B cell (primary cell): ENCODE data around the gene LATS2. TPM values are rescaled to one million over a fixed set of nuclear protein-coding genes. Genes with fewer than 3 reads are reported as not detected.

Experiments used
- ATAC-seq: fragments of 200-7000 bp; cut with Tn5 transposase; one replicate; pipeline ENCODE4 v1.10.0; 2021; ENCODE audit warnings: low read depth, mild to moderate bottlenecking, moderate number of reproducible peaks, moderate library complexity
- CTCF ChIA-PET: fragments of 350-600 bp; sonication (Branson Sonifier 250); formaldehyde crosslinking; loops from one replicate; lab custom pipeline; 2021; ENCODE audit warnings: antibody characterized with exemption, inconsistent platforms; lab: Charles Lee
- POLR2A ChIA-PET: fragments of 350-600 bp; sonication (Branson Sonifier 250); formaldehyde crosslinking; loops from one replicate; lab custom pipeline; 2021; ENCODE audit warnings: antibody characterized with exemption; lab: Charles Lee
- DNase-seq: peaks from one replicate; pipeline ENCODE4 v3.0.0; 2013
- H2AFZ ChIP-seq: 2 replicates; pipeline ENCODE4 v1.6.1; 2012; ENCODE audit warnings: mild to moderate bottlenecking, low read depth, low read length; ENCODE audit not compliant: insufficient read depth, poor library complexity, severe bottlenecking
- H3K27ac ChIP-seq, 2 donors: 1 replicate in 1 of 2; 2 replicates in 1 of 2; pipeline ENCODE4 v1.5.1; 2012 to 2013; ENCODE audit warnings: low read length in 2 of 2, mild to moderate bottlenecking in 2 of 2, moderate library complexity in 1 of 2
- H3K27me3 ChIP-seq, 4 experiments: fragments of 200-600 bp in 1 of 4; sonication (generic) in 1 of 4; replicated peaks in 1 of 4; 1 replicate in 2 of 4; 2 replicates in 2 of 4; pipeline versions ENCODE4 v1.6.1 to v1.7.0; 2013 to 2016; ENCODE audit warnings: low read length in 3 of 4, mild to moderate bottlenecking in 2 of 4, mixed read lengths in 1 of 4, moderate library complexity in 1 of 4; ENCODE audit not compliant: insufficient read depth in 4 of 4, control insufficient read depth in 3 of 4; ENCODE audit errors: control extremely low read depth in 1 of 4
- H3K36me3 ChIP-seq, 2 experiments: replicated peaks in 1 of 2; 1 replicate in 1 of 2; 2 replicates in 1 of 2; pipeline versions ENCODE4 v1.6.1 to v1.7.1; 2013; ENCODE audit warnings: low read length in 1 of 2; ENCODE audit not compliant: insufficient read depth in 2 of 2, control insufficient read depth in 1 of 2; ENCODE audit errors: control extremely low read depth in 1 of 2, extremely low read depth in 1 of 2
- H3K4me1 ChIP-seq, 2 donors: fragments of 200-600 bp in 1 of 2; sonication (generic) in 1 of 2; 1 replicate in 1 of 2; 2 replicates in 1 of 2; pipeline versions ENCODE4 v1.5.1 to v1.6.1; 2013 to 2017; ENCODE audit warnings: low read length in 2 of 2; ENCODE audit not compliant: control insufficient read depth in 2 of 2, insufficient read depth in 2 of 2
- H3K4me2 ChIP-seq: replicated peaks from 2 replicates; pipeline ENCODE3; 2012; ENCODE audit warnings: mild to moderate bottlenecking, low read depth, low read length; ENCODE audit not compliant: poor library complexity, severe bottlenecking
- H3K4me3 ChIP-seq, 5 experiments: fragments of 200-600 bp in 1 of 5; sonication (generic) in 1 of 5; 1 replicate in 3 of 5; 2 replicates in 2 of 5; pipeline versions ENCODE4 v1.5.1 to v1.7.0; 2011 to 2016; ENCODE audit warnings: low read length in 4 of 5, mild to moderate bottlenecking in 4 of 5, low read depth in 2 of 5, control low read depth in 1 of 5, moderate library complexity in 1 of 5; ENCODE audit not compliant: insufficient read depth in 1 of 5; ENCODE audit errors: control extremely low read depth in 1 of 5, extremely low read depth in 1 of 5
- H3K79me2 ChIP-seq: fragments of 200-600 bp; sonication (generic); one replicate; pipeline ENCODE4 v1.6.0; 2016; ENCODE audit warnings: low read length; ENCODE audit not compliant: control insufficient read depth, insufficient read depth
- H3K9ac ChIP-seq: fragments of 200-600 bp; sonication (generic); 2 replicates; pipeline ENCODE4 v1.6.1; 2017; ENCODE audit warnings: mild to moderate bottlenecking, low read length, moderate library complexity
- H3K9me3 ChIP-seq, 3 donors: one replicate each; pipeline versions ENCODE4 v1.6.1 to v1.7.1; 2013; ENCODE audit warnings: low read length in 2 of 3; ENCODE audit not compliant: control insufficient read depth in 2 of 3, insufficient read depth in 1 of 3; ENCODE audit errors: control extremely low read depth in 1 of 3
- H4K20me1 ChIP-seq: 2 replicates; pipeline ENCODE4 v1.6.0; 2012; ENCODE audit warnings: mild to moderate bottlenecking, low read length; ENCODE audit not compliant: insufficient read depth, control insufficient read depth, poor library complexity, severe bottlenecking
- H3K27ac Mint-ChIP-seq: one replicate; pipeline ENCODE4 v1.8.0; 2021; ENCODE audit warnings: mixed read lengths
- H3K27me3 Mint-ChIP-seq: one replicate; pipeline ENCODE4 v1.8.0; 2021; ENCODE audit warnings: mixed read lengths
- H3K4me1 Mint-ChIP-seq: one replicate; pipeline ENCODE4 v1.8.0; 2021; ENCODE audit warnings: mixed read lengths
- H3K4me3 Mint-ChIP-seq: one replicate; pipeline ENCODE4 v1.8.0; 2021; ENCODE audit warnings: mixed read lengths
- H3K9me3 Mint-ChIP-seq: one replicate; pipeline ENCODE4 v1.8.0; 2022; ENCODE audit warnings: mixed read lengths; ENCODE audit not compliant: insufficient read depth
- CTCF ChIP-seq: fragments of 200-600 bp; IDR thresholded peaks from one replicate; pipeline ENCODE4 v1.8.0; 2022; ENCODE audit warnings: antibody characterized with exemption, mild to moderate bottlenecking
- EZH2 ChIP-seq: IDR thresholded peaks from 2 replicates; pipeline ENCODE4 v1.6.1; 2012; ENCODE audit warnings: borderline replicate concordance, low read depth, mild to moderate bottlenecking, moderate library complexity, low read length; ENCODE audit not compliant: insufficient read depth, poor library complexity, severe bottlenecking
- WGBS: methylation state at CpG from one replicate; pipeline ENCODE4 v1.1.5; 2013; ENCODE audit warnings: missing lambda C conversion rate; ENCODE audit not compliant: insufficient coverage; 5-methylcytosine and 5-hydroxymethylcytosine counted together
- intact Hi-C: fragments of 100-400 bp; cut with micrococcal nuclease; formaldehyde crosslinking; loops from one replicate; pipeline ENCODE4 v1.10.0; 2022
- polyA plus RNA-seq: library from polyadenylated mRNA; depleted of rRNA; stranded (reverse); fragments of >200 nt; gene quantifications from 2 replicates; pipeline ENCODE4 v1.2.3, GENCODE V29; 2012
- total RNA-seq, 2 donors: library from RNA; stranded (reverse); fragments of 120-200 nt in 1 of 2; gene quantifications; 1 replicate in 1 of 2; 2 replicates in 1 of 2; pipeline versions ENCODE4 v1.2.3 to v1.2.4, GENCODE V29; 2013 to 2022

Gene LATS2
- total and polyA plus RNA-seq, 2 donors (not counting 1 experiment from before 2014, with no cell fraction given) = 1.9 to 2.7 TPM

- TF ChIP-seq EZH2 (no peak), CTCF (no peak)
- Mint-ChIP-seq H3K4me1 (no peaks in the 10 kb centered on the region), H3K4me3 (no peak overlapping the region), H3K27me3 (no peaks in the 10 kb centered on the region), H3K27ac (no peak overlapping the region), H3K9me3 (no peaks in the 10 kb centered on the region)
- peaks cover 0 to 2% of the 10 kb centered on the region in 2 experiments for H3K36me3 ChIP-seq
- DNase-seq (no peak), ATAC-seq (no peak)
- H4K20me1 ChIP-seq = no peaks in the 10 kb centered on the region
- H2AFZ ChIP-seq = no peak overlapping the region
- WGBS = 69% methylated on average over 4 of the region's 5 CpGs
- no peaks in the 10 kb centered on the region for H3K9me3 ChIP-seq
- intact Hi-C loops = no loop called here
- no peaks in the 10 kb centered on the region for H3K79me2 ChIP-seq
- no peak overlapping the region for H3K4me2 ChIP-seq
- H3K9ac ChIP-seq = no peak overlapping the region
- no peaks in the 10 kb centered on the region for H3K4me1 ChIP-seq
- ChIA-PET CTCF (no interaction called here), POLR2A (no interaction called here)
- H3K27me3 ChIP-seq = no peaks in the 10 kb centered on the region
- H3K4me3 ChIP-seq = no peak overlapping the region
- no peak overlapping the region for H3K27ac ChIP-seq
These were observed 41.2 kb downstream of the LATS2 start for GRCh38 chr13:21020176-21020575.

- no peaks in the 10 kb centered on the region for H3K9me3 Mint-ChIP-seq
- no peak for TF ChIP-seq CTCF
- intact Hi-C loops = no loop called here
- DNase-seq (no peak), ATAC-seq (no peak)
- no peak overlapping the region for H3K9ac ChIP-seq
- no peaks in the 10 kb centered on the region for H4K20me1 ChIP-seq
- H3K27ac ChIP-seq = no peak overlapping the region
- WGBS = 89% methylated on average over 3 of the region's 4 CpGs
- no peak overlapping the region for H3K27ac Mint-ChIP-seq
- H3K4me3 ChIP-seq = no peak overlapping the region
- H3K27me3 Mint-ChIP-seq = no peaks in the 10 kb centered on the region
- no peaks in the 10 kb centered on the region for H3K4me1 ChIP-seq
- no peaks in the 10 kb centered on the region for H3K79me2 ChIP-seq
- no peak overlapping the region for H3K4me3 Mint-ChIP-seq
- POLR2A ChIA-PET = no interaction called here
- H3K4me1 Mint-ChIP-seq = no peaks in the 10 kb centered on the region
- peaks cover 0 to 2% of the 10 kb centered on the region in 2 experiments for H3K36me3 ChIP-seq
- no peak overlapping the region for H2AFZ ChIP-seq
- H3K27me3 ChIP-seq = no peaks in the 10 kb centered on the region
- CTCF ChIA-PET = no interaction called here
- H3K4me2 ChIP-seq = no peak overlapping the region
- no peaks in the 10 kb centered on the region for H3K9me3 ChIP-seq
These were observed 43.2 kb downstream of the LATS2 start for GRCh38 chr13:21018220-21018619.
